Thoracic aorta (tissue), 2 donors: ENCODE results near the gene S100A12. TPM values are rescaled to one million over a fixed set of nuclear protein-coding genes. Genes with fewer than 3 reads are reported as not detected.
"Not testable (repeated sequence)": the region's sequence is repeated elsewhere in the genome, so short reads cannot be mapped to it uniquely, and the experiment has no call there.

Experiments used
- ATAC-seq: fragments of 150-250 bp; one replicate; pipeline ENCODE4 v1.8.0; 2017; ENCODE audit warnings: low read depth; ENCODE audit not compliant: insufficient number of reproducible peaks, low FRiP score
- DNase-seq: peaks from one replicate; pipeline ENCODE4 v3.0.0-alpha.2; 2020; ENCODE audit warnings: low spot score
- H3K27ac ChIP-seq, 2 donors: fragments of 200-600 bp; sonication (generic); 1 replicate in 1 of 2; 2 replicates in 1 of 2; pipeline ENCODE4 v1.5.1; 2016; ENCODE audit warnings: mild to moderate bottlenecking in 2 of 2, moderate library complexity in 2 of 2
- H3K27me3 ChIP-seq: fragments of 200-600 bp; sonication (generic); replicated peaks from 2 replicates; pipeline ENCODE4 v1.6.0; 2016; ENCODE audit warnings: mild to moderate bottlenecking; ENCODE audit not compliant: insufficient read depth
- H3K36me3 ChIP-seq: fragments of 200-600 bp; sonication (generic); one replicate; pipeline ENCODE4 v1.5.1; 2016
- H3K4me1 ChIP-seq, 2 donors: fragments of 200-600 bp; sonication (generic); 1 replicate in 1 of 2; 2 replicates in 1 of 2; pipeline versions ENCODE4 v1.5.1 to v1.6.0; 2016; ENCODE audit warnings: low read depth in 2 of 2, mild to moderate bottlenecking in 1 of 2; ENCODE audit not compliant: control insufficient read depth in 1 of 2
- H3K4me3 ChIP-seq: fragments of 200-600 bp; sonication (generic); 2 replicates; pipeline ENCODE4 v1.5.1; 2016; ENCODE audit warnings: mild to moderate bottlenecking
- H3K9me3 ChIP-seq: fragments of 200-600 bp; sonication (generic); 2 replicates; pipeline ENCODE4 v1.5.1; 2016
- CTCF ChIP-seq: fragments of 200-600 bp; sonication (generic); IDR thresholded peaks from one replicate; pipeline ENCODE4 v1.5.1; 2019; ENCODE audit warnings: antibody characterized with exemption
- total RNA-seq, 2 donors: library from RNA; depleted of rRNA; stranded (reverse); fragments of >200 nt; gene quantifications; one replicate each; pipeline versions ENCODE4 v1.1.0 to v1.2.3, GENCODE V29; 2016

The S100A12 gene
- total RNA-seq: 10 to 100 TPM in 1 of 2 donors, not detected in 1; 22.5 TPM

- DNase-seq: no peak
- no peaks in the 10 kb centered on the region for H3K4me1 ChIP-seq
- no peak within 1 kb of the TSS for H3K27ac ChIP-seq
- H3K36me3 ChIP-seq: no peaks in the 10 kb centered on the region
- no peaks in the 10 kb centered on the region for H3K27me3 ChIP-seq
- no peak for TF ChIP-seq CTCF
- H3K9me3 ChIP-seq: no peaks in the 10 kb centered on the region
- no peak for ATAC-seq
- H3K4me3 ChIP-seq: no peak within 1 kb of the TSS
Observed at GRCh38 chr1:153375511-153375910, at the start of gene S100A12. Gene S100A12, minus strand, starts transcription at chr1:153375621. Its CDS starts 1,029 bp downstream, at chr1:153374592.

DNA sequence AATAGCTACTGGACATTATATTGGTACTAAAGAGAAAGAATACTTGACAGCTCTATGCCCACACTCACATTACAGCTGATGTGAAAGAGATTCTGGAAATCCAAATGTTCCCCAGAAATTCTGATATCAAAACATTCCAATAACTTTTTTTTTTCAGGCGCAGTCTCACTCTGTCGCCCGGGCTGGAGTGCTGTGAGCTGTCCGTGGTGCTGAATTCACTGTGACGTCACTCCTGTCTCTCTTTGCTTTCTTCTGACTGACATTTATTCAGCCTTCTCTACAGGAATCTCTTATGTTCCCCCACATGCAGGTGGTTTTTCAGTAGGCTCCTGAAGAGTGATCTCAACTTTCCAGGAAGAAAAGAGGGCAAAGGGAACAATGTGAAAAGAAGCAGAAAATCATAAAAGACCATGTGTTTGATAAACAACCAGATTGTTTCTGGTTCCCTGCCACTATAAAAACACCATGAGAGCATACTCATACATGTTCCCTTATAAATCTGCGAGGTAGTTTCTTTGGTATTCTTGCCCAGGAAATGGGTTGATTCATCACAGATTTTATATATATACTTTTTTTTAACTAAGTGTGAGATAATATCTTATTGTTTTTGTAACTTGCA lies 47.1 kb upstream of the S100A12 start:
- H3K27ac ChIP-seq: no peak overlapping the region
- H3K4me1 ChIP-seq: no peaks in the 10 kb centered on the region
- DNase-seq (no peak), ATAC-seq (no peak)
- no peaks in the 10 kb centered on the region for H3K27me3 ChIP-seq
- H3K4me3 ChIP-seq: no peak overlapping the region
- TF ChIP-seq CTCF: no peak
- no peaks in the 10 kb centered on the region for H3K9me3 ChIP-seq
- H3K36me3 ChIP-seq: no peaks in the 10 kb centered on the region

DNA sequence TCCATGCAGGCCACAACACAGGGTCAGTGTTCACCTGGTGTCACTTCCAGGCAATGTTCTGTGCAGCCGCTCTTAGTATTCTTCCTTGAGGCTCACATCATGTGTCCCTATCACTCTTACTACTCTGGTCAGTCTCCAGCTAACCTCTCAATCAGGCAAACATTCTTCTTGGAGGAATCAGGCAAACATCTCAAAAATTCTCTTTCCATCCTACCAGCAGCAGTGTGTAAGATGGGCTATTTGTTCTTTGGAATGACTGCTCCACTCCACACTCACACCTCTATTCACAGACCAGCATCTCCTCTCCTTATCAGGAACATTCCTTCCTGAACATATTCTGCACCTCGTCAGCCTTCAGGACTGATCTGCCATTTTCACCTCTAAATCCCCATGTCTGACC lies 44.9 kb upstream of the S100A12 start:
- no peak overlapping the region for H3K4me3 ChIP-seq
- no peak for TF ChIP-seq CTCF
- no peaks in the 10 kb centered on the region for H3K27me3 ChIP-seq
- H3K4me1 ChIP-seq: no peaks in the 10 kb centered on the region
- H3K36me3 ChIP-seq: no peaks in the 10 kb centered on the region
- H3K27ac ChIP-seq: no peak overlapping the region
- DNase-seq (no peak), ATAC-seq (no peak)
- no peaks in the 10 kb centered on the region for H3K9me3 ChIP-seq

DNA sequence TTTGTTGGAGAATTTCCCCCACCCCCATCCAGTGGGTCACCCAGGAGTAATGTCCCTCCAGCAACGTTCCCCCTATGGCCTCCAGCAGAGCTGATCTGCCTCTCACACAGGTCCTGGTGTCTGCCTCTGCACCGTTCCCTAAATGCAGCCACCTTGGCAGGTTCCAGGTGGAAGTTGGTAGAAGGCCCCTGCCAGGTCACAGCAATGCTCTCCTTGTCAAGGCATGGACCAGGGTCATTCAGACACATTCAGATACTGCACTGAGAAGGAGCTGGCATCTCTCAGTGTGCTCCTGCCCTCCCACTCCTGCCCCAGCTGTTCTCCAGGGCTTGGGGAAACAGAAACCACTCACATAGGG lies 44.0 kb upstream of the S100A12 start:
- not testable (repeated sequence) for H3K27me3 ChIP-seq, H3K9me3 ChIP-seq, H3K36me3 ChIP-seq, H3K27ac ChIP-seq, ATAC-seq, H3K4me1 ChIP-seq, DNase-seq, H3K4me3 ChIP-seq

GRCh38 chr1:153418758-153419435 lies 43.5 kb upstream of the S100A12 start:
- not testable (repeated sequence) for H3K27ac ChIP-seq, DNase-seq, H3K9me3 ChIP-seq, H3K4me3 ChIP-seq, ATAC-seq, H3K27me3 ChIP-seq, H3K36me3 ChIP-seq, H3K4me1 ChIP-seq

DNA sequence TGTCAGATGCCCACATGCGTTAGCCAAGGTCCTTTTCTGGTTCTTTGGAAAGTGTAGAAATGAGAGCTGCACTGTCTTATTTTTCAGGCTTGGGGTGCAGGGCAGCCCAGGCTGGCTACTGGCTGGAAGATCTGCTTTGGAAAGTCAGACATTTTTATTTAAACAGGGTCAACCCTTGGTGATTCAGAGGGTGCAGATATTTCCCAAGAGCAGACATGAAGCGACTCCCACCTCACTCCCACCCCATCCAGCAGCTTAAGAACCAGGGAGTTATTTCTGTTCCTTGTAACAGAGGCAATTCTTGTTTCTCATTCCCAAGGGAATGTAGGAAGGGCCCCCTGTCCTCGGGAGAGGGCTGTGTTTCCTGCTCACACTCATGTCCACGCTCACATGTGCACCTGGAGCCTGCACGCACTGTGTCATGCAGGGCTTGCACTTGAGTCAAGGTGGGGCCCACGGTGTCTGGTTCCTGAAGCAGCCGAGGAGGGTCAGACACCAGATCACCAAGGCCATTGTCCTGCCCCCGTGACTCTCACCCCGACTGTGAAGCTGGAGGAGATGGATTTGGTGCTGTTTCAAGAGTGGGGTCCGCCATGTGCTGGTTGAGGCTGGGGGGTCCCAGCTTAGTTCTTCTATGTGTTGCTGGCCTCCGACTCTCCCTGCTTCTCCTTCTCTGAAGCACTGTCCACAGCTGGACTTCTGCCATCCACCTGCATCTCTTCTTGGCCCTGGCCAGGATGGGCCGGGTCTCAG lies 41.9 kb upstream of the S100A12 start:
- Histone ChIP-seq H3K27me3 (no peaks in the 10 kb centered on the region), H3K4me3 (no peak overlapping the region), H3K4me1 (no peaks in the 10 kb centered on the region), H3K27ac (no peak overlapping the region), H3K36me3 (no peaks in the 10 kb centered on the region), H3K9me3 (no peaks in the 10 kb centered on the region)
- TF ChIP-seq CTCF: no peak
- DNase-seq (no peak), ATAC-seq (no peak)
